A673 (cell line): ENCODE data around the gene TNFRSF9.

Source experiments
- CTCF ChIP-seq: fragments of 300-800, 200-600 bp; sonication (generic); conservative IDR thresholded peaks from 2 replicates; pipeline ENCODE4 v1.5.1; 2017; ENCODE audit warnings: low read depth, mild to moderate bottlenecking, antibody characterized with exemption, low read length, moderate library complexity, mixed read lengths
- EZH2 ChIP-seq: fragments of 200-600 bp; sonication (generic); IDR thresholded peaks from 2 replicates; pipeline ENCODE4 v1.6.1; 2017; ENCODE audit warnings: borderline replicate concordance, low read depth, mild to moderate bottlenecking, mixed read lengths, antibody characterized with exemption, low read length; ENCODE audit not compliant: poor library complexity, severe bottlenecking

DNA sequence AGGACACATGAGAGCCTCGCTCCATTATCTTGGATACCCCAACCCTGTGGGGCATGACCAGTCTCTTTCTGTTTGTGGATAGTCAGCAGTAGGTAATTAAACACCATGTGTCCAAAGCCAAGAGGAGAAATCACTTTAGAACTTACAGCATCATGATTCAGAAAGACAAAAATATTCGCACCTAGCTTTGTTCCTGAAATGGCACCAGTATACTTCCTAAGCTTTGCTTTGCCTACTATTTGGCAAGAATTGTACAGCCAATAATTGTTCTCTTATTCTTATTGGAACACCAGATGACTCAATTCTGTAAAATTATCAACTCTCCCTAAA is 24.2 kb downstream of the TNFRSF9 start:
- TF ChIP-seq EZH2 (no peak), CTCF (no peak)
